RPMI7951 (cell line): Measurements from ENCODE around the gene CD19. TPM values are rescaled to one million over a fixed set of nuclear protein-coding genes. Genes with fewer than 3 reads are reported as not detected.
"Not testable (repeated sequence)": the region's sequence is repeated elsewhere in the genome, so short reads cannot be mapped to it uniquely, and the experiment has no call there.

Experiments
- DNase-seq: peaks from one replicate; pipeline ENCODE4 v3.0.0-alpha.2; 2012; ENCODE audit warnings: low read depth
- total RNA-seq: library from RNA; depleted of rRNA; stranded (reverse); fragments of >200 nt; shearing (Covaris generic); gene quantifications from 2 replicates; pipeline ENCODE4 v1.2.3, GENCODE V29; 2014; rRNA removed

CD19 gene
- not detected in 2 replicates for total RNA-seq

DNA sequence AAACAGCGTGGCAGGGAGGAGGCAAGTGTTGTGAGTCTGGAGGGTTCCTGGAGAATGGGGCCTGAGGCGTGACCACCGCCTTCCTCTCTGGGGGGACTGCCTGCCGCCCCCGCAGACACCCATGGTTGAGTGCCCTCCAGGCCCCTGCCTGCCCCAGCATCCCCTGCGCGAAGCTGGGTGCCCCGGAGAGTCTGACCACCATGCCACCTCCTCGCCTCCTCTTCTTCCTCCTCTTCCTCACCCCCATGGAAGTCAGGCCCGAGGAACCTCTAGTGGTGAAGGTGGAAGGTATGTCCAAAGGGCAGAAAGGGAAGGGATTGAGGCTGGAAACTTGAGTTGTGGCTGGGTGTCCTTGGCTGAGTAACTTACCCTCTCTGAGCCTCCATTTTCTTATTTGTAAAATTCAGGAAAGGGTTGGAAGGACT is at the start of gene CD19:
Gene CD19, plus strand, starts transcription at position 171 of the 425 bp plus-strand sequence. Its CDS starts 30 bp downstream, at position 201.
- DNase-seq: no peak

DNA sequence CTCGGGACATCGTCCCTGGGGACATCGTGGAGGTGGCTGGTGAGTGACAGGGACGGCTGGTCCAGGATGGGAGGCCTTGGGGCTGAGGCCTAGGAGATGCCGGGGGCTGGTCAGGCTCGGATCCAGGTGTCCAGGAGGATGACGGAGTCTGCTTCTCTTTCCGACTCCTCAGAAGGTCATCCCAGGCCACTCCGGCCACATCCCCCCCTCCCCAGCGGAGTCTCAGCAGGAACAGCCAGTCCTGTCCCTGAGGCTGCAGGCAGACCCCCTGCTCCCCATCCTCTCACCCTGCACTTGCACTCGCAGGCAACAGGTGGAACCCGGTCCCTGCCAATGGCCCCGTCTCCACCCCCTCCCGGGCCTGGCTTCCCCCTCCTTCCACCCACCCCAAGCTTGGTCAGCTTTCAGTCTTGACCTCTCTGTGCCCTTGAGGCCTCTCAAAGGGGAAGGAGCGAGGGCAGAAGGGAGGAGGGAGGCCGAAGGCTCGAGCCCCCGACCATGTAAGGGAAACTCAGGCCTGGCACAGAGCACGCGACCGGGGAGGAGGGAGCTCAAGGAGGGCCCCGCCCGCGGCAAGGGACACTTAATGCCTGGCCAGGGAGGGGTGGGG is 49.1 kb upstream of the CD19 start:
- DNase-seq: no peak

GRCh38 chr16:28883221-28883996 is 48.4 kb upstream of the CD19 start:
- DNase-seq: no peak

GRCh38 chr16:28884045-28884444 is 47.7 kb upstream of the CD19 start:
- DNase-seq: no peak

GRCh38 chr16:28886945-28887344 is 44.8 kb upstream of the CD19 start:
- no peak for DNase-seq

- not testable (repeated sequence) for DNase-seq
Observed at GRCh38 chr16:28890355-28890754, 41.4 kb upstream of the CD19 start.

- no peak for DNase-seq
Observed at GRCh38 chr16:28891964-28892890, 39.5 kb upstream of the CD19 start.

- DNase-seq: no peak
Observed at GRCh38 chr16:28893291-28893690, 38.5 kb upstream of the CD19 start.

- no peak for DNase-seq
Observed at GRCh38 chr16:28895609-28896008, 36.2 kb upstream of the CD19 start.

DNA sequence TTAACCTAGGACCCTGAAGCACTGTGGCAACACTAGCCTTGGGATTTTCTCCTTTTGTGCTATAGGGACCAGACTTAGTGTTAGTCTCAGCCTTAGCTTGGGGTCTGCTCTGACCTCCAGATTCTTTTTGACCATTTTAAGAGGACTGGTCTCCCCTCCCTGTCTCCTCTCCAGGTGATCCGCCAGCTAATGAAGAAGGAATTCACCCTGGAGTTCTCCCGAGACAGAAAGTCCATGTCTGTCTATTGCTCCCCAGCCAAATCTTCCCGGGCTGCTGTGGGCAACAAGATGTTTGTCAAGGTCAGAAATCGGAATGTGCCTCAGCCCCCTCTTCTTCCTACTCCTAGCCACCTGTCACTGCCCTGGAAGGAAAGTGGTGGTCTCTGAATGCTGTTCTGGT is 33.9 kb upstream of the CD19 start:
- DNase-seq: no peak

DNA sequence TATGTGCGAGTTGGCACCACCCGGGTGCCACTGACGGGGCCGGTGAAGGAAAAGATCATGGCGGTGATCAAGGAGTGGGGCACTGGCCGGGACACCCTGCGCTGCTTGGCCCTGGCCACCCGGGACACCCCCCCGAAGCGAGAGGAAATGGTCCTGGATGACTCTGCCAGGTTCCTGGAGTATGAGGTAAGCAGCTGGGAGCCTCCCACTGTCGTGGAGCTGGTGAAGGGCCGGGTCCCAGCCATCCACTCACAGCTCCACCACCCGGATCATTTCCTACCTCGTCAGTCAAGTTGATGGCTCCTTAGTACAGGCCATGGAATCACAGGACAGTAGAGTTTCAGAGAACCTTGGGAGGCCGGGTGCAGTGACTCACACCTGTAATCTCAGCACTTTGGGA is 33.5 kb upstream of the CD19 start:
- DNase-seq: no peak

DNA sequence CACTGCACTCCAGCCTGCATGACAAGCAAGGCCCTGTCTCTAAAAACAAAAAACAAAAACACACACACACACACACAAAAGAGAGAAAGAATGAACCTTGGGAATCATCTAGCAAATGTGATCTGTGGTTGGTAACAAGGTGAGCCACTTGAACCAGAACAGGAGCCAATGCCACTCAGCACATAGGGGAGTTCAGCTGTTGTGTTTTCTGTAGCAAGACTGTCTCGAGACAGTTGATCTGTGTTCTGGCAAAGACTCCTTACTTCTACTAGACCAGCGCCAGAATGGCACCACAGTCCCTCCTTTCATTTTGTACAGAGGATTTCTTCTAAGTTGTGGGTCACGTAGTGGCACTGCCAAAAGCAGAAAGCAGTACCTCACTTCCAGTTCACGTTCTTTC is 32.8 kb upstream of the CD19 start:
- no peak for DNase-seq

DNA sequence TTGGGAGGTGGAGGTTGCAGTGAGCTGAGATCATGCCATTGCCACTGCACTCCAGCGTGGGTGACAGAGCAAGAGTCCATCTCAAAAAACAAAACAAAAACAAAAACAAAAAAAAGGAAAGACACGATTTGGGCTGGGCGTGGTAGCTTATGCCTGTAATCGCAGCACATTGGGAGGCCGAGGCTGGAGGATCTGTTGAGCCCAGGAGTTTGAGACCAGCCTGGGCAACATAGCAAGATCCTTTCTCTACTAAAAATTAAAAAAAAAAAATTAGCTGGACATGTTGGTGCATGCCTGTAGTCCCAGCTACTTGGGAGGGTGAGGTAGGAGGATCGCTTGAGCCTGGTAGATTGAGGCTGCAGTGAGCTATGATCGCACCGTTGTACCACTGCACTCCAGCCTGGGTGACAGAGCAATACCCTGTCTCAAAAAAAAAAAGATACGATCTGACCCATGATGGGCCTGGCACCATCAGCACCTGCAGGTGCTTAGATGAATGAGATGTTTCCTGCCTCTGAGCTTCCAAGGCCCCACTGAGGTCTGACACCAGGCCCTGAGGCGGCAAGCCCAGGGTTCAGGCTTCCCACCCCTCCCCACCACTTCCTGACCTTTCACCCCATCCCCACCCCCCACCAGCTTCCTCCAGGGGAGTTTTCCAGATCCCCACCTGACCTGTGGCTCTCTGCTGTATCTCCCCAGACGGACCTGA is 31.7 kb upstream of the CD19 start:
- DNase-seq: no peak

DNA sequence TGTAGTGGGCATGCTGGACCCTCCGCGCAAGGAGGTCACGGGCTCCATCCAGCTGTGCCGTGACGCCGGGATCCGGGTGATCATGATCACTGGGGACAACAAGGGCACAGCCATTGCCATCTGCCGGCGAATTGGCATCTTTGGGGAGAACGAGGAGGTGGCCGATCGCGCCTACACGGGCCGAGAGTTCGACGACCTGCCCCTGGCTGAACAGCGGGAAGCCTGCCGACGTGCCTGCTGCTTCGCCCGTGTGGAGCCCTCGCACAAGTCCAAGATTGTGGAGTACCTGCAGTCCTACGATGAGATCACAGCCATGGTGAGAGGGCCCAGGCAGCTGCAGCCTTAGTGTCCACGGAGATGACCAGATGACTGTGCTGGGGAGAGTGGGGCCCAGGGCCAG is 31.2 kb upstream of the CD19 start:
- no peak for DNase-seq

- no peak for DNase-seq
Observed at GRCh38 chr16:28901862-28902261, 29.9 kb upstream of the CD19 start.

- no peak for DNase-seq
Observed at GRCh38 chr16:28902909-28903308, 28.9 kb upstream of the CD19 start.

DNA sequence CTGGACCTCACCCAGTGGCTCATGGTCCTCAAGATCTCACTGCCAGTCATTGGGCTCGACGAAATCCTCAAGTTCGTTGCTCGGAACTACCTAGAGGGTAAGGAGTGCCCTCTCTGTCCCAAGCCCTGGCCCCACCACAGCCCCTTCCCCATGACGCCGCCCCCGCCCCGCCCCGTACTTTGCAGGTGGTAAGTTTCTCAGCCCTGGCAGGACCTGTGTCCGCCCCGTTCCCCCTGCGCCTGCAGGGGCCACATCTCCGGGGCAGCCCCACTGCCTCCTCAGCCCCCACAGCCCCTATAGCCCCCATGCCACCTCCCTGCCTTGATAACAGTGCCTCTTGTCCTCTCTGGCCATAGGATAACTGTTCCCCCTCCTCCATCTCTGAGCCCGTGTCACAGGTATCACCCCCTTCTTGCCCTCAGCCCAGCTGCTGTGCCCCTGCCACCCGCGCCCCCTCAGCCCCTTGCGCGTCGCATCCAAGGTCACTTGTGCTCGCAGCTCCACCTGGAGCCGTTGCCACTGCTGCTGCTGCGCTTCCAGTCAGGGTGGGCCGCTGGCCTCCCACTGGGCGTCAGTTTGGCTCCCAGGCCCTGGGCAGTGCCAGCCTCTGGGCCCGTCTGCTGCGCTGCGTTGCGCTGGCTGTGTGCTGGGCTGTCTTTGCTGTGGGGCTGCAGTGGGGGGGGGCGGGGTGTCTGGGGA is 28.3 kb upstream of the CD19 start:
- DNase-seq: no peak

DNA sequence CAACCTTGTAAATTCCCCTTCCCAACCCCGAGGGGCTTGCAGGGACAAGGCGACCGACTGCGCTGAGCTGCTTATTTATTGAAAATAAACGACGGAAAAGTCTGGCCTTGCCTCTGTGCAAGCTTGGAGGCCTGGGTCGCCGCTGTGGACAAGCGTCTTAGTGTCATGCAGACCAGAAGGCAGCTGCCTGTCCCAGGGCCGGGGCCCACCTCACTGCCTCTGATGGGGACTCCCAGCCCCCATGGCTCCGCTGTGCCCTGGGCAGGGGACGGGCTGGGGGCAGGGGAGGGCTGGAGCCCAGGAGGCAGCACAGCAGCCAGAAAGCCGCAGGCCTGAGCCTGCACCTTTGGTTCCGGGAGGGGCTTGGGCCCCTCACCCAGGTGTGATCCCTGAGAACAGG is 27.4 kb upstream of the CD19 start:
- DNase-seq: no peak

GRCh38 chr16:28904828-28905227 is 26.9 kb upstream of the CD19 start:
- DNase-seq: no peak

DNA sequence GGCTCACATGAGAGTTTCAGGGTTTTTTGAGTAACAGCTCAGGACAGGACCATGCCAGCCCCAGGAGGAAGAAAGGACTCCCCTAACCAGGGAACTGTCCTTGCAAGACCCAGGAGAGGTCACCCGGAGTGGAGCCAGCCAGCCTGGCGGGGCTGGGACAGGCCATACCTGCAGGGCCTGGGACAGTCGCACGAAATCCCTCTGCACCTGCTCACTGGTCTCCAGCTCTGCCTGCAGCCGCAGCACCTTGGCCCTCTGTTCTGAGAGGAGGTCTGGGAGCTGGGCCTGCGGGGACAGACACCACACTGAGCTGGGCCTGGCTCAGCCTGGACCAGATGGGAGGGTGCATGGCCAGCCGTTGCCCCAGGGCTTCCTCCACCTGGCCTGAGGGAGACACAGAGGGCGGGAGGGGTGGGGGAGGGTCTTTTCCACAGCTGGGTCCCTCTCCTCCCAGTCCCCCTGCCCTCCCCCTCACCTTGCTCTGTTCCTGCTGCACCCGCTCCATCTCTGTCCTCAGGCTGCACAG is 26.5 kb upstream of the CD19 start:
- DNase-seq: no peak
